ENCODE results near the gene EPS8L3. TPM values are rescaled to one million over a fixed set of nuclear protein-coding genes. Genes with fewer than 3 reads are reported as not detected.
A peak's percentile ranks its signal among the peaks of the same experiment; 100 is the strongest.

The EPS8L3 gene
- total and polyA plus RNA-seq, 2 donors (not counting 3 experiments of a cell fraction or from before 2014, with no cell fraction given) = not detected

DNA sequence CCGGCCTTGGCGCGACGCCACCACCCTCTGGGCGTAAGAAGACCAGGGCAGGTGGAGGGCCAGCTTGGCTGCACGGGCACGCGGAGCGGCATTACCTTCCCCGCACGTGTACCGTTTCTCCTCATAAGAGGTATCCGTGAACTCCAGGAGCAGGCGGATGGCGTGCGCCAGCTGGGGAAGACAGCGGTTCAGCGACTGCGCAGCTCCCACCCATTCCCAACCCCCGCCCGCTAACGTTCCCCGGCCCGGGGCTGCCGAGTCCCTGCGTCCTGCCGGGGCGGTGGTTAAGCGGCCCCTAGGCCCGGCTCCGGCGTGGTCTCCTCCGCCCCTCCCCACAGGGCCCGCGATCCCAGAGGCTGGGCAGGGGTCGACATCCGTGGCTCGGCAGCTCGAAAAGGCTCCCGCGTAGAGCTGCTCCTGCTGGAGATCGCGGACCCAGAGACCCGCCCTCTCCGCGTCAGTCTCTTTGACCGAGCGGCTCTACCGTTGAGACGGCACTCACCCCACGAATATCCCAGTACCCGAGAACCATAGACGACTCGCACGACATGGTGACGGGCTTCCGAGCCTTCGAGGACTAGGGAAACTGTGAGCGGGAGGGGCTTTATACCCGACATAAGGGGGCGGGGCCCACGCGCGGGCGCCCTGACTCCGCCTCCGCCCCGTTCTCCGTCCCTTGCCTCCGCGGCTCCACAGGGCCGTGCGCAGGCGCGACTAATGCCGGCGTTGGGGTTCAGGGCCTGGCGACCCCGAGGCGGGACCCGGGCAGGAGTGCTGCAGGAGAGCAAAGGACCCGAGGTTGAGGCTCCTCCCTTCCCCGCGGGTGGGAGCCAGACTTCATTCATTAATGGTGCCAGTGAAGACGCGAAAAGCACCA is 23.7 kb downstream of the EPS8L3 start:
- BruUV-seq (replicated peaks) = no TSS peak
- ChIA-PET POLR2A (interaction anchor here (0.7 to 1.3 kb wide), 6 partner anchors 14 to 245 kb away, joined by 3 to 6 read pairs (median 4); partner anchors contain the start of genes EPS8L3 and GSTM1), CTCF (interaction anchor here (0.7 to 2.3 kb wide), 12 partner anchors 9 to 245 kb away, joined by 3 to 10 read pairs (median 4); partner anchors contain the start of genes AHCYL1, EPS8L3 and GSTM1)
- intact Hi-C loops (cut with micrococcal nuclease) = loop anchor here (2.0 to 5.0 kb wide), 2 partner anchors 23 to 243 kb away; partner anchors contain the start of gene EPS8L3
- dilution Hi-C loops (cut with MboI; ENCODE audit: extremely low pct_ligation_motif_present, low sequenced_read_pairs) = no loop called here
- Histone ChIP-seq H3K9me1 (replicated peaks; ENCODE audit: control insufficient read depth, extremely low read depth, insufficient read depth, low read length) (no peaks in the 10 kb centered on the region), H3K36me3 (ENCODE audit: control insufficient read depth in 2 of 2, extremely low read depth in 1 of 2, insufficient read depth in 2 of 2, low read length in 2 of 2) (peaks cover 0 to 3% of the 10 kb centered on the region in 2 experiments), H3K4me1 (ENCODE audit: control insufficient read depth, extremely low read depth, insufficient read depth, low read length) (peaks cover 12% of the 10 kb centered on the region), H3K9ac (replicated peaks; ENCODE audit: extremely low read depth, insufficient read depth, low read length) (peak overlapping the region; percentile 19), H3K27me3 (ENCODE audit: control insufficient read depth in 2 of 2, insufficient read depth in 2 of 2, low read length in 2 of 2) (peaks cover 0 to 1% of the 10 kb centered on the region in 2 experiments), H4K20me1 (replicated peaks; ENCODE audit: control insufficient read depth, extremely low read depth, insufficient read depth, low read length) (no peaks in the 10 kb centered on the region), H3K9me3 (replicated peaks; ENCODE audit: control insufficient read depth, insufficient read depth, low read length) (no peaks in the 10 kb centered on the region), H3K79me2 (ENCODE audit: control insufficient read depth, insufficient read depth, low read length) (no peaks in the 10 kb centered on the region), H3K4me2 (ENCODE audit: insufficient read depth, low read length) (peak overlapping the region; percentile 87), H3K27ac (ENCODE audit: insufficient read depth, low read depth, low read length) (peak overlapping the region; percentile 17), H2AFZ (ENCODE audit: low read depth, low read length) (peak overlapping the region; percentile 98), H3K4me3 (replicated peaks in 1 of 3; ENCODE audit: insufficient read depth in 1 of 3, low read depth in 1 of 3, low read length in 3 of 3) (peak overlapping the region; percentile 41 to 69 (median 42))
- DNase-seq (ENCODE audit: low read depth, low spot score) (peak; percentile 81), FAIRE-seq (peak; percentile 66)
- TF ChIP-seq POLR2AphosphoS5 (IDR thresholded peaks at IDR 0.05; ENCODE audit: insufficient read depth, low read depth, low read length) = peak; percentile 48
- peak; percentile 67 for TF ChIP-seq POLR2A (IDR thresholded peaks at IDR 0.05; ENCODE audit: low read depth, low read length)
- TF ChIP-seq FOS (IDR thresholded peaks at IDR 0.05; ENCODE audit: borderline replicate concordance, insufficient read depth, low read length) = no peak
- no peak for TF ChIP-seq GATA2 (IDR thresholded peaks at IDR 0.05; ENCODE audit: insufficient read depth, insufficient read length, low read depth, low read length)

GRCh38 chr1:109733236-109733870 is 30.4 kb downstream of the EPS8L3 start:
- no peak overlapping the region for H3K27ac ChIP-seq (ENCODE audit: insufficient read depth, low read depth, low read length)
- H3K36me3 ChIP-seq (ENCODE audit: control insufficient read depth in 2 of 2, extremely low read depth in 1 of 2, insufficient read depth in 2 of 2, low read length in 2 of 2) = peaks cover 0 to 3% of the 10 kb centered on the region in 2 experiments
- H2AFZ ChIP-seq (ENCODE audit: low read depth, low read length) = no peak overlapping the region
- no peaks in the 10 kb centered on the region for H3K9me1 ChIP-seq (replicated peaks; ENCODE audit: control insufficient read depth, extremely low read depth, insufficient read depth, low read length)
- peaks cover 4 to 15% of the 10 kb centered on the region in 2 experiments for H3K27me3 ChIP-seq (ENCODE audit: control insufficient read depth in 2 of 2, insufficient read depth in 2 of 2, low read length in 2 of 2)
- H3K4me3 ChIP-seq (replicated peaks in 1 of 3; ENCODE audit: insufficient read depth in 1 of 3, low read depth in 1 of 3, low read length in 3 of 3) = no peak overlapping the region
- CTCF ChIA-PET = interaction anchor here (1.0 to 2.4 kb wide), 3 partner anchors 20 to 93 kb away, joined by 4 to 7 read pairs (median 4); no protein-coding TSS in a partner anchor
- no peak overlapping the region for H3K9ac ChIP-seq (replicated peaks; ENCODE audit: extremely low read depth, insufficient read depth, low read length)
- dilution Hi-C loops (cut with MboI; ENCODE audit: extremely low pct_ligation_motif_present, low sequenced_read_pairs) = no loop called here
- POLR2A ChIA-PET = no interaction called here
- H3K9me3 ChIP-seq (replicated peaks; ENCODE audit: control insufficient read depth, insufficient read depth, low read length) = no peaks in the 10 kb centered on the region
- H3K4me1 ChIP-seq (ENCODE audit: control insufficient read depth, extremely low read depth, insufficient read depth, low read length) = no peaks in the 10 kb centered on the region
- TF ChIP-seq JUN (IDR thresholded peaks at IDR 0.05; ENCODE audit: borderline replicate concordance, insufficient read depth, insufficient read length, low read depth) (no peak), POLR2A (IDR thresholded peaks at IDR 0.05; ENCODE audit: low read depth, low read length) (no peak), EZH2 (IDR thresholded peaks at IDR 0.05; ENCODE audit: borderline replicate concordance, low read depth, low read length, severe bottlenecking) (no peak), MAX (IDR thresholded peaks at IDR 0.05; ENCODE audit: insufficient read depth, insufficient read length) (no peak), FOS (IDR thresholded peaks at IDR 0.05; ENCODE audit: borderline replicate concordance, insufficient read depth, low read length) (no peak), GATA2 (IDR thresholded peaks at IDR 0.05; ENCODE audit: insufficient read depth, insufficient read length, low read depth, low read length) (no peak), POLR2AphosphoS5 (IDR thresholded peaks at IDR 0.05; ENCODE audit: insufficient read depth, low read depth, low read length) (no peak)
- TF ChIP-seq, protein P1, sequence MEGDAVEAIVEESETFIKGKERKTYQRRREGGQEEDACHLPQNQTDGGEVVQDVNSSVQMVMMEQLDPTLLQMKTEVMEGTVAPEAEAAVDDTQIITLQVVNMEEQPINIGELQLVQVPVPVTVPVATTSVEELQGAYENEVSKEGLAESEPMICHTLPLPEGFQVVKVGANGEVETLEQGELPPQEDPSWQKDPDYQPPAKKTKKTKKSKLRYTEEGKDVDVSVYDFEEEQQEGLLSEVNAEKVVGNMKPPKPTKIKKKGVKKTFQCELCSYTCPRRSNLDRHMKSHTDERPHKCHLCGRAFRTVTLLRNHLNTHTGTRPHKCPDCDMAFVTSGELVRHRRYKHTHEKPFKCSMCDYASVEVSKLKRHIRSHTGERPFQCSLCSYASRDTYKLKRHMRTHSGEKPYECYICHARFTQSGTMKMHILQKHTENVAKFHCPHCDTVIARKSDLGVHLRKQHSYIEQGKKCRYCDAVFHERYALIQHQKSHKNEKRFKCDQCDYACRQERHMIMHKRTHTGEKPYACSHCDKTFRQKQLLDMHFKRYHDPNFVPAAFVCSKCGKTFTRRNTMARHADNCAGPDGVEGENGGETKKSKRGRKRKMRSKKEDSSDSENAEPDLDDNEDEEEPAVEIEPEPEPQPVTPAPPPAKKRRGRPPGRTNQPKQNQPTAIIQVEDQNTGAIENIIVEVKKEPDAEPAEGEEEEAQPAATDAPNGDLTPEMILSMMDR (IDR thresholded peaks at IDR 0.05; ENCODE audit: extremely low read depth in 1 of 2, insufficient read depth in 1 of 2, low read depth in 1 of 2, low read length in 2 of 2) = no peak
- no peaks in the 10 kb centered on the region for H4K20me1 ChIP-seq (replicated peaks; ENCODE audit: control insufficient read depth, extremely low read depth, insufficient read depth, low read length)
- H3K4me2 ChIP-seq (ENCODE audit: insufficient read depth, low read length) = no peak overlapping the region
- no peaks in the 10 kb centered on the region for H3K79me2 ChIP-seq (ENCODE audit: control insufficient read depth, insufficient read depth, low read length)
- intact Hi-C loops (cut with micrococcal nuclease) = no loop called here
- no TSS peak for BruUV-seq (replicated peaks)
- no peak for DNase-seq (ENCODE audit: low read depth, low spot score)
- no peak for FAIRE-seq

All from endothelial cell of umbilical vein (primary cell).